Stimulated activated CD4-positive, alpha-beta T cell treated with anti-CD3 and anti-CD28 coated beads, Interleukin-12 subunit alpha, Interleukin-12 subunit beta, amount 100 ng/mL, for 48 hours (primary cell): Measurements from ENCODE around the gene KNTC1.
"Not testable (repeated sequence)": the region's sequence is repeated elsewhere in the genome, so short reads cannot be mapped to it uniquely, and the experiment has no call there.

Experiments used
- DNase-seq, 3 donors: peaks; one replicate each; pipeline ENCODE4 v3.0.0-alpha.2; 2020; ENCODE audit warnings: low read depth in 2 of 3, low spot score in 1 of 3

The KNTC1 gene, protein sequence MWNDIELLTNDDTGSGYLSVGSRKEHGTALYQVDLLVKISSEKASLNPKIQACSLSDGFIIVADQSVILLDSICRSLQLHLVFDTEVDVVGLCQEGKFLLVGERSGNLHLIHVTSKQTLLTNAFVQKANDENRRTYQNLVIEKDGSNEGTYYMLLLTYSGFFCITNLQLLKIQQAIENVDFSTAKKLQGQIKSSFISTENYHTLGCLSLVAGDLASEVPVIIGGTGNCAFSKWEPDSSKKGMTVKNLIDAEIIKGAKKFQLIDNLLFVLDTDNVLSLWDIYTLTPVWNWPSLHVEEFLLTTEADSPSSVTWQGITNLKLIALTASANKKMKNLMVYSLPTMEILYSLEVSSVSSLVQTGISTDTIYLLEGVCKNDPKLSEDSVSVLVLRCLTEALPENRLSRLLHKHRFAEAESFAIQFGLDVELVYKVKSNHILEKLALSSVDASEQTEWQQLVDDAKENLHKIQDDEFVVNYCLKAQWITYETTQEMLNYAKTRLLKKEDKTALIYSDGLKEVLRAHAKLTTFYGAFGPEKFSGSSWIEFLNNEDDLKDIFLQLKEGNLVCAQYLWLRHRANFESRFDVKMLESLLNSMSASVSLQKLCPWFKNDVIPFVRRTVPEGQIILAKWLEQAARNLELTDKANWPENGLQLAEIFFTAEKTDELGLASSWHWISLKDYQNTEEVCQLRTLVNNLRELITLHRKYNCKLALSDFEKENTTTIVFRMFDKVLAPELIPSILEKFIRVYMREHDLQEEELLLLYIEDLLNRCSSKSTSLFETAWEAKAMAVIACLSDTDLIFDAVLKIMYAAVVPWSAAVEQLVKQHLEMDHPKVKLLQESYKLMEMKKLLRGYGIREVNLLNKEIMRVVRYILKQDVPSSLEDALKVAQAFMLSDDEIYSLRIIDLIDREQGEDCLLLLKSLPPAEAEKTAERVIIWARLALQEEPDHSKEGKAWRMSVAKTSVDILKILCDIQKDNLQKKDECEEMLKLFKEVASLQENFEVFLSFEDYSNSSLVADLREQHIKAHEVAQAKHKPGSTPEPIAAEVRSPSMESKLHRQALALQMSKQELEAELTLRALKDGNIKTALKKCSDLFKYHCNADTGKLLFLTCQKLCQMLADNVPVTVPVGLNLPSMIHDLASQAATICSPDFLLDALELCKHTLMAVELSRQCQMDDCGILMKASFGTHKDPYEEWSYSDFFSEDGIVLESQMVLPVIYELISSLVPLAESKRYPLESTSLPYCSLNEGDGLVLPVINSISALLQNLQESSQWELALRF (N-terminal part only)

DNA sequence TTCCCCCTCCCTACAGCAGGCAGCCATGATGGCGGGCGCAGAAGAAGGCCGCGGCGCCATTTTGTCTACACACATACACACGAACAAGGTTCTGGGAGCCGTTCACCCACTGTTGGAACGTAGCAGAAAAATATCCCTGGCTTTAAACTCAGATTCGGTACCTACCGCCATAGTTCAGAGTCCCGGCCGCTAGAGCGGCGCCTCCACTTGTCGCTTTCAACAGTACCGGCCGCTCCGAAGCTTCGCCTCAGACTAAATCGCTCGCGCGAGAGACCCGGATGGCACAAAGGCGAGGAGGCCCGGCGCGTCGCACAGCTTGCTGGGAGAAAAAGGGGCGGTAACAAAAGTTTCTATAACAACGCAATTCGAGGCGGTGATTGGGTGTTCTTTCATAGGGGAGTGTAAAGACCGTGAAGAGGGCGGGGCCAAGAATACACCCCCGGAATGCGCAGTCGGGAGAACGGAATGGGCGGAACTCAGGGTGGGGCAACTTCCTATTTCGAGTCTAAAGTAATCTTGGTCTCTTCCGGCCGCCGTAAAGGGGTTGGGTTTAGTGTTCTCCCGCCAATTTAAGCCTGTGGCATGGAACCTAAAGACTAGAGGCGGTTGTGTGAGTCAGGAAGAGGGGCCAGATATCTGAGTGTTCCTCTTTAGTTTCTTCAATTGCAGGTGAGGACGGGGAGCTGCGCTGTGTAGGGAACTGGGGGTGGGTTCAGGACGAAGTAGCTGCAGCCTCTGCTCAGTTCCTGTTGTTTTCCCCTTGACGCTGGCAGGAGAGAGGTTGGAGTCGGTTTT is at the start of gene KNTC1, which contains the start of gene RSRC2:
Gene KNTC1, plus strand, starts transcription at position 567 of the 795 bp plus-strand sequence. CDS start 2,815 bp downstream, outside the sequence.
Gene RSRC2, minus strand, starts transcription at position 254 of the 795 bp plus-strand sequence. Its CDS starts 83 bp downstream, at position 171.
- DNase-seq = peak; percentile 98

GRCh38 chr12:122480753-122481152 is 46.3 kb upstream of the KNTC1 start:
- DNase-seq = no peak

DNA sequence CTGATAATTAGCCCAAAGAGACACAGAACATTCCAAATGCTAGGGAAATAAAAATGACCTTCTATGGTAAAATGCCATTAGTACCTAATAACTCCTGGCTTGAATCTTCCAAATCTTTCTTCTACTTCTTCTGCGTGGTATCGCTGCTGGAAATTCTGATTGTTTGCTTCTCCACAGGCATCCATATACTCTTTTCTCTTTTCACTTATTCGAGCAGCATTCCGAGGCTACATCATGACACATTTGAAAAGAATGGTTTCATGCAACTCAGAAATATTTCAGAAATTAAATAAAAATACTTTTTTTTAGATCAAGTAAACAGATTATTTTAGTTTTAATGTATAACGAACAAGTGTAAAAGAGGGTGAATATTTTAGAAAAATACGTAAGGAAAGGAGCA is 45.2 kb upstream of the KNTC1 start:
- DNase-seq = no peak

DNA sequence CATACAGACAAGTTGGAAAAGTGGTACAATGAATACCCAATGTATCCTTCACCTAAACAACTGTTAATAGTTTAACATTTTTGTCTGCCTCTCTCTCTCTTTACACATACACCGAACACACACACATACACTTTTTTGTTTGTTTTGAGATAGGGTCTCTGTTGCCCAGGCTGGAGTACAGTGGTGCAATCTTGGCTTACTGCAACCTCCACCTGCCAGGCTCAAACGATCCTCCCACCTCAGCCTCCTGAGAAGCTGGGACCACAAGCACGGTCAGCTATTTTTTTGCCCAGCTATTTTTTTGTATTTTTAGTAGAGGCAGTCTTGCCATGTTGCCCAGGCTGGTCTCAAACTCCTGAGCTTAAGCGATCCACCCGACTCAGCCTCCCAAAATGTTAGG is 43.1 kb upstream of the KNTC1 start:
- DNase-seq = no peak

DNA sequence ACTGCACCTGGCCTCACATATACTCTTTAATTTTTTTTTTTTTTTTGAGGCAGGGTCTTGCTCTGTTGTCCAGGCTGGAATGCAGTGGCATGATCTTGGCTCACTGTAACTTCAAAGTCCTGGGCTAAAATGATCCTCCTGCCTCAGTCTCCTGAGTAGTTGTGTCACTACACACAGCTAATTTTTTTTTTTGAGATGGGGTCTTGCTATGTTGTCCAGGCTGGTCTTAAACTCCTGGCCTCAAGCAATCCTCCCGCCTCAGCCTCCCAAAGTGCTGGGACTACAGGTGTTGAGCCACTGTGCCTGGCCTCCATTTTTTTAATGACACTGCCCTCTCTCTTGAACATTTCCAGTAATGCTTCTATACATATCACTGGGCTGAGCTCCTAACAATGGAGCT is 42.7 kb upstream of the KNTC1 start:
- not testable (repeated sequence) for DNase-seq

DNA sequence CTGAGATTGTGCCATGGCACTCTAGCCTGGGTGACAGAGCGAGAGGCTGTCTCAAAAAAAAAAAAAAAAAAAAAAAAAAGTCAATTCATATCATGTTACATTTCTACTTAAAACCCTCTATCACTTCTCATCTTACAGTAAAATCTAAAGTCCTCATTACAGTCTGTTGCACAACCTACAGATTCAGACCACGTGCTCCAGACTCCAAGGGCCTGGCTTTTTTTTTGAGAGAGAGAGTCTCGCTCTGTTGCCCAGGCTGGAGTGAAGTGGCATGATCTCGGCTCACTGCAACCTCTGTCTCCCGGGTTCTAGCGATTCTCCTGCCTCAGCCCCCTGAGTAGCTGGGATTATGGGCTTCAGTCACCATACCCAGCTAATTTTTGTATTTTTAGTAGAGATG is 40.7 kb upstream of the KNTC1 start:
- DNase-seq = not testable (repeated sequence)

- DNase-seq = no peak
Measured at GRCh38 chr12:122486805-122487426, 40.1 kb upstream of the KNTC1 start.

DNA sequence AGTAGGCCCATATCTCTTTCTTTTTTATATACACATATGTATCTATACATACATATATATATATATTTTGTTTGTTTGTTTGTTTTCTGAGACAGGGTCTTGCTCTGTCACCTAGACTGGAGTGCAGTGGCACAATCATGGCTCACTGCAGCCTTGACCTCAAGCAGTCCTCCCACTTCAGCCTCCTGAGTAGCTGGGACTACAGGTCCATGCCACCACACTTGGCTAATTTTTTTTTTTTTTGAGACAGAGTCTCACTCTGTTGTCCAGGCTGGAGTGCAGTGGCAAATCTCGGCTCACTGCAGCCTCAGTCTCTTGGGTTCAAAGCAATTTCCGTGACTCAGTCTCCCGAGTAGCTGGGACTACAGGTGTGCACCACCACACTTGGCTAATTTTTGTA is 39.2 kb upstream of the KNTC1 start:
- not testable (repeated sequence) for DNase-seq

- no peak for DNase-seq
Measured at GRCh38 chr12:122489038-122489437, 38.0 kb upstream of the KNTC1 start.

DNA sequence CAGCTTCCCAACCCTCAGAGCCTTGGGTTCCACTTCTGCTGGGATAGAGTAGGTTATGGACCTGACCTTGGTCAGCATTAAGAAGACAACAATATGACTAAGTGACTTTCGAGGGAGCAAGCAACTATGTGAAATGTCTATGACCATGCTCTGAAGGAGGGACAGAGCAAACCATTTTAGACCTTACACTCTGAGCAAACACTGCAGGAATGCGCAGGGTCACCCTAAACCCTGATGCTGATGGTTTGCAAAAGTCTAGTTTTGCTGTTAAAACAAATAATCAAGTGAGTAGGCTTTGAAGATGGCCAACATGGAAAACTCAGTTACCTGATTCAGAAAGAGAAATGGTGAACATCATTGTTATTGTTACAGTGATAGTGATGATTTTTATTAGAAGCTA is 35.1 kb upstream of the KNTC1 start:
- no peak for DNase-seq

DNA sequence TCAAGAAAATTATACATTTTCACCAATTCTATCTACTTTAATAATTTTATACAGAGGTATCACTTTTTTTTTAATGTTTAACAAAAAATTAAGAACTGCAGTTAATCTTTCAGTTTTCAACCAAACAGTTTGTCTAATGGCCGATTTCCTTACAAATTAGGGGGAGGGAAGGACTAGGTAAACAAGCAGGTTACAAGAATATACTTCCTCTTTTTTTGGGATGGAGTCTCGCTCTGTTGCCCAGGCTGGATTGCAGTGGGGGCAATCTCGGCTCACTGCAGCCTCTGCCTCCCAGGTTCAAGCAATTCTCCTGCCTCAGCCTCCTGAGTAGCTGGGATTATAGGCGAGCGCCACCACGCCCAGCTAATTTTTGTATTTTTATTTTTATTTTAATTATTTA is 33.8 kb upstream of the KNTC1 start:
- not testable (repeated sequence) for DNase-seq

GRCh38 chr12:122495258-122495657 is 31.8 kb upstream of the KNTC1 start:
- DNase-seq = no peak

DNA sequence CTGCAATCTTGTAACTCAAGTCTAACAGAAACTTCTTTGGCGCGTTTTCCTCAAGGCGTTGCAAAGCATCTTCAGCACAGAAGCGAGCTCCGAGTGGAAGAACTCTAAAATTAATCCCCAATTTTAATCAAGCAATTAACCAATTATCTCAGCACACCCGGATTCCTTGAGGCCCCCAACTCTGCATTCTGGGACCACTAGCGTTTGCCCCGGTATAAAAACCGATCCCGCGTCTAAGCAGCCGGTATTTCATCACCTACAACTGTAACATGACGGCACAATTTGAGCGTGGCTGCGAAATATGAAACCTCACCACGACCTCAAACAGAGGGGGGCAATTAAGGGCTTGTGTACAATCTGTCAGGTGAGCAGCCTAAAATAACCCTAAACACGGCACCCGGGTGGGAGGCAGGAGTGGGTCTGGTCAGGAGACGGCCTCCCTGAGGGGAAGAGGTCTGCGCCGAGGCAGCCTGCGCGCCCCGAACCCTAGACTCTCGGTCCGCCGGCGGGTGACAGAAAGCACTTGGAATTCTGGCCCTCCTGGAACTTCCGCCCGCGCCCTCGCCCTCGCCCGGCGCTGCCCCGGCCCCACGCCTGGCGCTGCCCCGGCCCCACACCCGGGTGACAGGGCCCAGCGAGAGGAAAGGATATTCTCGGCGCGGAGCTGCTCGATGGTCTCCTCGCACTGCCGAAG is 26.9 kb upstream of the KNTC1 start:
- peak in 2 of 3 donors; percentile 21 to 34 for DNase-seq

DNA sequence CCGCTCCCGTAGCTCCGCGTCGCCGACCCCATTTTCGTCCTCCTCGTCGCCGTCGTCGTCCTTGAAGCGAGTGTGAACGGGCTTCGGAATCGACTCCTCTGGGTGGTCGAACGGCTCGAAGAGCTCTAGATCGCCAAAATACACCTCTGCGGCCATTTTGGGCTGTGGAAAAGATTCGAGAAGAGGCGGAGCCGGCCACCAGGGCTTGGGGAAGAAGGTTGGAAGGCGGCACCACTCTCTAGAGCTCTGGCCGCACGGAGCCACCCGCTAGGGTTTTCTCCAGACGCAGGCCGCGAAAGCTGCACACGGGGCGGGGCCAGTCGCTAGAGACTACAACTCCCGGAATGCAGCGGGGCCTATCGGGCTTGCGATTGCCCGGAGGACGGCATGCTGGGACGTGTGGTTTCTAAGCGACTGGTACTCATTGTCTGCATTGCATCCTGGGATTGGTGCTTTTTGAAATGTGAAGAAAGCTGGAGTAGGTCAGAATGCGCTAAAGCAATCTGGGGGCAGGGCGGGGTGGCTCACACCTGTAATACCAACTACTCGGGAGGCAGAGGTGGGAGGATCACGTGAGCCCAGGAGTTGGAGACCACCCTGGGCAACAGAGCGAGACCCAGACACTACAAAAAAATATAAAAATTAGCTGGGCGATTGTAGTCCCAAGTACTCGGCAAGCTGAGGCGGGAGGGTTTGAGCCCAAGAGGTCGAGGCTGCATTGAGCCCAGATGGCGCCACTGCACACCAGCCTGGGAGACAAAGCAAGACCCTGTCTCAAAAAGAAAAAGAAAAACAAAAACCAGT is 26.2 kb upstream of the KNTC1 start, which contains the start of gene ZCCHC8:
Gene ZCCHC8, minus strand, starts transcription at position 248 of the 804 bp plus-strand sequence. Its CDS starts 92 bp downstream, at position 156.
- peak; percentile 95 to 97 (median 96) for DNase-seq

GRCh38 chr12:122501489-122501989 is 25.5 kb upstream of the KNTC1 start:
- DNase-seq = no peak

- no peak for DNase-seq
Measured at GRCh38 chr12:122503147-122503751, 23.8 kb upstream of the KNTC1 start.

- no peak for DNase-seq
Measured at GRCh38 chr12:122503783-122504590, 23.1 kb upstream of the KNTC1 start.
